ENCODE data around the gene TCF7L2. TPM values are rescaled to one million over a fixed set of nuclear protein-coding genes. Genes with fewer than 3 reads are reported as not detected.

Gene TCF7L2
- total RNA-seq, 2 experiments from 2014 or later, result 0.26 to 0.42 TPM

DNA sequence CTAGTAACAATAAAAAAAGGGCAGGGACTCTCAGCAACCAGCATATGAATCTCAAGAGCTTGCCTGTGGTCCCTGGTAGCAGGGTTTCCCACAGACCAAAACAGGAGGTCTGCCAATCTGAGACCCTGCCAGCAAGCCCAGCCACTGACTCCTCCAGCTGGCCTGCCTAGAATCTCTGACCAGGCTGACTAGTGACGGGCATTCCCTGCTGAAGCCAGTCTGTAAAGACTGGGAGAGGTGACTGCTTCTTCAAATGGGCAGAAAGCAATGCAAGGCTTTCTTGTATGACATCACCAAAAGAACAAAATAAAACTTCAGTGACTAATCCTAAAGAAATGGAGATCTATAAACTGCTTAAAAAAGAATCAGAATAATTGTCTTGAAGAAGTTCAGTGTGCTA, 249.4 kb downstream of the TCF7L2 start:
- CTCF ChIA-PET, result no interaction called here
- Mint-ChIP-seq H3K27me3 (ENCODE audit: low read depth) (no peaks in the 10 kb centered on the region), H3K4me3 (no peak overlapping the region)

DNA sequence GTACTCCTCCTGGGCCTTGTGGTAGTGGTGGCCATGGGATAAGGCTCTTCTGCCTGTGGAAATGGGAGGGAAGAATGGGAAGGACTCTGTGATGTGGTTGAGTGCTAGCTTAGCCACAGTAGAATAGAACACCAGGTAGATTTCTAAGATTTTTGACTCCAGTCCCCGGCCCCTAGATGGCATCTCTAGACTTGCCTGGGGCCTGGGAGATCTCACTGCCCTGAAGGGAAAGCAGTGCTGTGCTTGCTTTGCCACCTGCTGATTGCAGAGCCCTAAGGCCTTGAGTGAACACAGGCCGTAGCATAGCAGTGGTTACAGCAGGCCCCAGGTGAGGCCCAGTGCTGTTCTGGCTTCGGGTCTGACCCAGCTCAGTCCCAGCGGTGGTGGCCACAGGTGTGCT, 252.0 kb downstream of the TCF7L2 start:
- Mint-ChIP-seq H3K27ac (no peak overlapping the region), H3K9me3 (ENCODE audit: insufficient read depth) (peaks cover under 1% of the 10 kb centered on the region), H3K27me3 (ENCODE audit: low read depth) (peaks cover 9% of the 10 kb centered on the region), H3K36me3 (ENCODE audit: low read depth) (no peaks in the 10 kb centered on the region), H3K4me3 (no peak overlapping the region), H3K4me1 (ENCODE audit: low read depth) (no peaks in the 10 kb centered on the region)
- ChIA-PET CTCF (no interaction called here), POLR2A (no interaction called here)
- DNase-seq (no peak), ATAC-seq (no peak)

More for the DNA sequence above, 249.4 kb downstream of the TCF7L2 start:
- H3K4me1 Mint-ChIP-seq (ENCODE audit: low read depth), result no peaks in the 10 kb centered on the region
- no peak for ATAC-seq
- no peak for DNase-seq
- H3K9me3 Mint-ChIP-seq (ENCODE audit: insufficient read depth), result no peaks in the 10 kb centered on the region
- H3K36me3 Mint-ChIP-seq (ENCODE audit: low read depth), result no peaks in the 10 kb centered on the region
- POLR2A ChIA-PET, result no interaction called here
- no peak overlapping the region for H3K27ac Mint-ChIP-seq

DNA sequence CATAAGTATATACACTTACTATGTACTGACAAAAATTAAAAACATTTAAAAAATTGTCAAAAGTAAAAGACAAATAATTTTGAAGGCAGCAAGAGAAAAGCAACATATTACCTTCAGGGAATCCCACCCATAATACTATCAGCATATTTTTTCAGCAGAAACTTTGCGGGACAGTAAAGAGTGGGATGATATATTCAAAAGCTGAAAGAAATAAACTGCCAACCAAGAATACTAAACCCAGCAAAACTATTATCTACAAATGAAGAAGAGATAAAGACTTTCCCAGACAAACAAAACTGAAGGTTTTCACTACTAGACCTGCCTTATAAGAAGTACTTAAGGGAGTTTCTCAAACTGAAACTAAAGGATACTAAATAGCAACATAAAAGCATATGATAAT, 257.9 kb downstream of the TCF7L2 start:
- POLR2A ChIA-PET, result no interaction called here
- H3K9me3 Mint-ChIP-seq (ENCODE audit: insufficient read depth), result peaks cover 12% of the 10 kb centered on the region
- H3K27ac Mint-ChIP-seq, result no peak overlapping the region
- H3K4me1 Mint-ChIP-seq (ENCODE audit: low read depth), result no peaks in the 10 kb centered on the region
- H3K36me3 Mint-ChIP-seq (ENCODE audit: low read depth), result no peaks in the 10 kb centered on the region
- H3K4me3 Mint-ChIP-seq, result no peak overlapping the region
- H3K27me3 Mint-ChIP-seq (ENCODE audit: low read depth), result peaks cover 23% of the 10 kb centered on the region
- ATAC-seq, result no peak
- CTCF ChIA-PET, result no interaction called here
- DNase-seq, result no peak

DNA sequence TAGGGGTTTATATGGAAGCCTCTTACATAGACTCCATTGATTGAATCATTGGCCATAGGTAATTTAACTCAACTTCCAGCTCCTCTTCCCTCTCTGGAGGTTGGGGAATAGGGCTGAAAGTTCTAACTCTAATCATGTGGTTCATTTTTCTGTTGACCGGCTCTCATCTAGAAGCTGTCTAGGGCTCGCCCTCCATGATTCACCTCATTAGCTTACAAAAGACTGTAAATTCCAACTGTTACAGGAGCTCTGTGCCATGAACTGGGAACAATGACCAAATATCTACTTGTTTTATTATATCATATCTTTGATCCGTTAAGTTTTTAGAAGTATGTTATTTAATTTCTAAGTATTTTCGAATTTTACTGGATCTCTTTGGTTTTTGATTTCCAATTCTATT, 263.0 kb downstream of the TCF7L2 start:
- Mint-ChIP-seq H3K27ac (no peak overlapping the region), H3K36me3 (ENCODE audit: low read depth) (no peaks in the 10 kb centered on the region), H3K27me3 (ENCODE audit: low read depth) (peaks cover 19% of the 10 kb centered on the region), H3K4me1 (ENCODE audit: low read depth) (no peaks in the 10 kb centered on the region), H3K4me3 (no peak overlapping the region), H3K9me3 (ENCODE audit: insufficient read depth) (peaks cover 5% of the 10 kb centered on the region)
- DNase-seq, result no peak
- ATAC-seq, result no peak
- CTCF ChIA-PET, result no interaction called here
- POLR2A ChIA-PET, result no interaction called here

DNA sequence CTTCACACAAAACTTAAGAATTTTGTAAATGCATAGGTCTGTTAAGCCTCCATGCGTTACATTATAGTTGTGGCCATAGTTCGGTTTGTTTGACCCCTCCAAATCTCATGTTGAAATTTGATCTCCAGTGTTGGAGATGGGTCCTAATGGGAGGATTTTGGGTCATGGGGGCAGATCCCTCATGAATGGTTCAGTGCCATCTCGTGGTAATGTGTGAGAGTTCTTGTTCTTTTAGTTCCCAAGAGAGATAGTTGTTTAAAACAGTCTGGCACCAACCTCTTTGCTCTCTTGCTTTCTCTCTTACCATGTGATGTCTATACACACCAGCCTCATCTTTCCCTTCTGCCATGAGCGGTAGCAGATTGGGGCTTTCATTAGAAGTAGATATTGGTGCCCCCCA, 264.3 kb downstream of the TCF7L2 start:
- DNase-seq (no peak), ATAC-seq (no peak)
- H3K27ac Mint-ChIP-seq, result no peak overlapping the region
- H3K9me3 Mint-ChIP-seq (ENCODE audit: insufficient read depth), result no peaks in the 10 kb centered on the region
- H3K27me3 Mint-ChIP-seq (ENCODE audit: low read depth), result peaks cover 12% of the 10 kb centered on the region
- H3K4me1 Mint-ChIP-seq (ENCODE audit: low read depth), result no peaks in the 10 kb centered on the region
- H3K4me3 Mint-ChIP-seq, result no peak overlapping the region
- ChIA-PET POLR2A (no interaction called here), CTCF (no interaction called here)
- no peaks in the 10 kb centered on the region for H3K36me3 Mint-ChIP-seq (ENCODE audit: low read depth)

DNA sequence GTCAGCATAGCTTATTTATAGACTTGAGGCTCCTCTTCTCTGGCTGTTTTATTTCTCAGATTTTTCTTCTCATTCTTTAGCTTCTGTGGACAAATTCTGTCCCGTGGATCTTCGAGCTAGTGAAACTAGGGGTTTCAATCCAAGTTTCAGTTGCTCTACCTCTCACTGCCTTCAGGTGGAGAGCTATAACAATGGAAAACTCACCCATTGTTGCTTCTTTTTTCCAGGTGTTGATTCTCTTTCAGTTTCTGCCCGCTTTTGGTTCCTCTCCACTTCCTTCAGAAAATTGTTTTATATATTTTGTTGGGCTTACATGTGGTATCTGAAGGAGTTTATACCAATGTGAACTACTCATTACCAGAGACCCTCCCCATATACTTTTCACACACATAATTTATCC, 266.1 kb downstream of the TCF7L2 start:
- Mint-ChIP-seq H3K27ac (no peak overlapping the region), H3K27me3 (ENCODE audit: low read depth) (peaks cover 7% of the 10 kb centered on the region), H3K36me3 (ENCODE audit: low read depth) (no peaks in the 10 kb centered on the region), H3K4me1 (ENCODE audit: low read depth) (no peaks in the 10 kb centered on the region), H3K9me3 (ENCODE audit: insufficient read depth) (no peaks in the 10 kb centered on the region), H3K4me3 (no peak overlapping the region)
- POLR2A ChIA-PET, result no interaction called here
- DNase-seq (no peak), ATAC-seq (no peak)
- CTCF ChIA-PET, result interaction anchor here (1.2 to 1.5 kb wide), 2 partner anchors 169 to 170 kb away, joined by 3 to 7 read pairs; no protein-coding TSS in a partner anchor

Data from activated CD8-positive, alpha-beta T cell treated with anti-CD3 and anti-CD28 coated beads, Interleukin-2, amount 10 ng/mL, durations not matched to agents 7 days and 5 days (primary cell).